HG03460 (cell line): ENCODE data around the gene NOC4L.
"Not testable (repeated sequence)": the region's sequence is repeated elsewhere in the genome, so short reads cannot be mapped to it uniquely, and the experiment has no call there.

Experiments used
- ATAC-seq: cut with Tn5 transposase; IDR thresholded peaks from one replicate; pipeline ENCODE4 v1.9.1; 2021; ENCODE audit not compliant: unreplicated experiment

NOC4L gene

DNA sequence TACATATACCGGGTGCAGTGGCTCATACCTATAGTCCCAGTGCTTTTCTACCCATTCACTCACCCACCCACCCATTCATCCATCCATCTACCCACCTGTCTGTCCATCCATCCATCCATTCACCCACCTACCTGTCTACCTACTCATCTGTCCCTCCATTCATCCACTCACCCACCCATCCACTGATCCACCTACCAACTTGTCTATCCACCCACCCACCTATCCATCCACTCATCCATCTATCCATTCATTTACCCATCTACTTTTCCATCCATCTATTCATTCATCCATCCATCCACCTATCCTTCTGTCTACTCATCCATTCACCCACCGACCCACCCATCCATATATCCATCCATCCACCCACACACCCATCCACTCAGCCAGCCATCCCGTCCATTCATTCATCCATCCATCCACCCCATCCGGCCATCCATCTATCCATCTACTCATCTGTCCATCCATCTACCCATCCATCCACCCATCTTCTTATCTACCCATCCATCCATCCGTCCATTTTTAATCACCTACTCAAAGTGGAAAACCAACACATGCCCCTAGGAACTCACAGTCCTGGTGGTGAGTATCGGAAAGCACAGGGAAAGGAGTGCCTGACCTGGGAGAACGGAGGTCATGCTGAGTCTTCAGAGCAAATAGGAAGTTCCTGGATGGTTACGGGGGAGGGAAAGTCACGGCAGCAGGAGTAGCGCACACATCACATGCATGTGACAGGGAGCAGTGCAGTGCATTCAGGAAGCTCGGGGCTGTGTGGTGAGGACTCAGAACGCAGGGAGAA is 20.1 kb upstream of the NOC4L start:
- no peak for ATAC-seq

GRCh38 chr12:132124766-132125425 is 19.4 kb upstream of the NOC4L start:
- ATAC-seq, result no peak

DNA sequence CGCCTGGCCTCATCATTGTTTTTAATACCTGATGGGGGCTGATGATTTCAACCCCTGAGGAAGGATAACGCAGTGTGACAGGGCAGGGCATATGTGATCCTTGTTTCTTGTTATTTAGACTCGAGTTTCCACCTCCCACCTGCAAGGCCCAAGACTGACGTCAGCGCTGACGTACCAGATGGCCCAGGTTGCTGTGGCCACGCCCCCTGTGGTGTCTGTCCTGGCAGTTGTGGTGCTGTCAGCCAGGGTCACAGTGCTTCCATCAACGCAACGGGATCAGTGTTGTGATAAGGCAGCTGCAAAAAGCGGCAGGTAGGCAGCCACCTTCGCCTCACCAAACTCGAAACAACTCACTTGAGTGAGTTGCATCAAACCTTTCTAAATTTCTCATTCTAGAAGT is 18.5 kb upstream of the NOC4L start:
- ATAC-seq, result no peak

DNA sequence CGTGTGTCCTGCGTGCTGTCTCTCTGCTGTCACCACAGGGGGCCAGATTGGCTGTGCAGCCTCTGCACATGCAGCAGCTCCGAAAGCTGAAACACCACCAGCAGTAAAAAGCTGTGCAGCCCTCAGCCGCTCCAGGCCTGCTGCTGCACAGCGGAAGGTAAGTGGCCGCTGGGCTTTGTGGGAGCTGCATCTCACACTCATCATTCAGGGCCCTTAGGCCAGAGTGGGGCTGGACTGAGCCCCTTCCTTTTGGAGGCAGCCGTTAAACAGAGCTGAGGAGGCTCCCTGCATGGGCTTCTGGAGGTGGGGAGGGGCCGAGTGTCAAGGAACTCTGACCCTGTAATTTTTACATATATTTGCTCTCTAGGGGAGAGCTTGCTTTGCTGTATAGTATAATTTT is 17.2 kb upstream of the NOC4L start:
- ATAC-seq, result no peak

- no peak for ATAC-seq
Measured at GRCh38 chr12:132129007-132129406, 15.2 kb upstream of the NOC4L start.

DNA sequence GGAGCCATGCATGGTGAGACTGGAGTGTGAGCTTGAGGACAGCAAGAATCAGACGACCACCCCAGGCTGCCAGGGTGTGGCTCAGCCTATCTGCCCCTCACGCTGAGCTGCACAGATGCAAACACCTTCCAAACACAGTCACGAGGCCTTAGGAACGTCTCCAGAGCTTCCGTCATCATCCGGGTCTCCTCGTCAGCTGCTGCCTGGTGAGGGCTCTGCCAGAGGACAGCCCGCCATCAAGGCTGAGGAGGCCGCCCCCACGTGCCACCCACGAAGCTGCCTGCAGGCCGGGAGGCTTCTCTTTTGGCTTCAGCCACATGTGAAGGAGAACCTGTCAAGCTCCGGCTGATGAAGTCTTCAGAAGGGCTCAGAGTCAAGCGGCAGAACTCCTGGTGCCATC is 13.6 kb upstream of the NOC4L start:
- no peak for ATAC-seq

GRCh38 chr12:132131229-132131628 is 13.0 kb upstream of the NOC4L start:
- no peak for ATAC-seq

- ATAC-seq, result no peak
Measured at GRCh38 chr12:132131952-132132351, 12.3 kb upstream of the NOC4L start.

GRCh38 chr12:132132609-132133430 is 11.4 kb upstream of the NOC4L start:
- no peak for ATAC-seq

- ATAC-seq, result no peak
Measured at GRCh38 chr12:132133952-132134652, 10.2 kb upstream of the NOC4L start.

- not testable (repeated sequence) for ATAC-seq
Measured at GRCh38 chr12:132134653-132135183, 9.5 kb upstream of the NOC4L start.

- not testable (repeated sequence) for ATAC-seq
Measured at GRCh38 chr12:132136226-132136625, 8.0 kb upstream of the NOC4L start.

DNA sequence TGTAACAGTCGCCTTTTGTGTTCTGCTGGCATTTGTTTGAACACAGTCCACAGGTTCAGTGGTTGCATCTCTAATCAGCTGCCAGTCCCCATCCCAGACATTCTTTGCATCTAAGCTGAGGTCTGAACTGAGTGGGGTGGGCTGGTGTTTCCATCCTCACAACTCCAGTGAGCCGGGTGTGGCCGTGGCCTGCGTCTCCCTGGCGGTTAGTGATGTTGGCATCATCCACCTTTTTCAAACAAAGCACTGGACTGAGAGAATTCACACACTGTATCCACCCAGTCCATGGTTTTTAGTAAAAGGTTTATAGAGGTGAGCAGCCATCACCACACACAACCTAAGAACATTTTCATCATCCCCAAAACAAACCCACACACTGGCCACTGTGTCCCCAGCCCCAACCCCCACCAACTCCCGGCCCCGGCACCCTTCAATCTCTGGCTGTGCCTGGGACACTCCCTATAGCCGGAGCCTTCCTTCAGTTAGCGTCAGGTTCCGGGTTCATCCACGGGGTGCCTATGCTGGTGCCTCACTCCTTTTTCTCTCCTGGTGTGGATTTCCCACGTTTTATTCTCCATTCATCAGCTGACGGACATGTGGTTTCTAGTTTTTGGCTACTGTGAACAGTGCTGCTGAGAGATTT is 6.7 kb upstream of the NOC4L start:
- no peak for ATAC-seq

DNA sequence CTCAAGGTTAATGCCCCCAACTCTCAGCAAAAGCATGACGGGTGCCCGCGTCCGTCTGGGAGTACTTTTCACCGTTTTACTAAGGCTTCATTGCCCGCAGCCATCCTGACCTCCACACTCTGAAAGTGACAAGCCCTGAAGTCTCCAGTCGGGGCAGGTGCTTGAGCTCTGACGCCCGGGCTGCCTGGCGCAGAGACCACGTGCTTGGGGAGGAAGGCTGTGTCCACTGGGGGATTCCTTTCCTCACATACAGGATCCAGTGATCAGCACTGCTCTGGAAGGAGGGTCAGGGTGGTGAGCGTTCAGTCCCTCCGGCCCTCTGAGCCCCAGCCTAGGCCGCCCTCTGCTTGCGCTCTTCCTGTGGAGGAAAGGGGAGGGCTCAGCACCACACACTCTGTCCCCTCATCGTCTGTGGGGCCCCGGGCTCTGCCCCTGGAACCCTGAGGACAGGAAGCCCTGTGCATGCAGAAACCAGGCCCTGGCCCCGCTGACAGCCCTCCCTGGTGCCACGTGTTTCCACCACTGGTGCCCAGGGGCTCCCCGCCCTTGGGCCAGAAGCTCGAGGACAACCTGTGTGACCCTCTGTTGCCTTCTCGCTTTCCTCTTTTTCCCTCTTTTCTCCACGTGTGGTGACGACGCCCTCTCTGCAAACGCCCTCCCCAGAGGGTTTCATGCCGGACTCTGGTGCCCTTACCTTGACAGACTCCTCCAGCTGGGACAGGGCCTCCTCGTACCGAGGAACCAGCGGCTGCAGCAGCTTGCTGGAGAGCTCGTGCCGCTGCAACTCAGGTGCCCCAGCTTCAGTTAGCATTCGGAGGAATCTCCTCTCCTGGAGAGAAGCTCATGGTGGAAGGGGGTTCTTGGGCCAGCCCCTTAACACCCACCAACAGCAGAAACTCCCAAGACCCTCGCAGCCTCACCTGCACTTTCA is 5.1 kb upstream of the NOC4L start:
- no peak for ATAC-seq

DNA sequence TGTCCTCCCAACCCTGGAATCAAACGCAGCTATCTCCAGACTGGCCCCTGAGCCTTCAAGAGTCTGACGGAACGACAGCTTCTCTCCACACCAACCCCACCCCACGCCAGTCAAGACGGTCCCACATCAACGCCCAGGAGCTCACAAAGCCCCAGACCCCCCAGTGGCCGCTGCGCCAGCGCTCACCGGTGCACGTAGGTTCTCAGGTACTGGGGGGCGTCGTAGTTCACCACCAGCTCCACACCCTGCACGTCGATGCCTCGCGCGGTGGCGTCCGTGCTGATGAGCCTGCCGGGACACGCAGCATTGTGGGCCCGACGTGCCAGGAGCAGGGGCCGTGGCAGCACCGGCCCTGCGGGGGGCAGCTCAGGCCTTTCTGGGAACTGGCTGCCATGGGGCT is 4.3 kb upstream of the NOC4L start:
- no peak for ATAC-seq

GRCh38 chr12:132140501-132140900 is 3.8 kb upstream of the NOC4L start:
- no peak for ATAC-seq

DNA sequence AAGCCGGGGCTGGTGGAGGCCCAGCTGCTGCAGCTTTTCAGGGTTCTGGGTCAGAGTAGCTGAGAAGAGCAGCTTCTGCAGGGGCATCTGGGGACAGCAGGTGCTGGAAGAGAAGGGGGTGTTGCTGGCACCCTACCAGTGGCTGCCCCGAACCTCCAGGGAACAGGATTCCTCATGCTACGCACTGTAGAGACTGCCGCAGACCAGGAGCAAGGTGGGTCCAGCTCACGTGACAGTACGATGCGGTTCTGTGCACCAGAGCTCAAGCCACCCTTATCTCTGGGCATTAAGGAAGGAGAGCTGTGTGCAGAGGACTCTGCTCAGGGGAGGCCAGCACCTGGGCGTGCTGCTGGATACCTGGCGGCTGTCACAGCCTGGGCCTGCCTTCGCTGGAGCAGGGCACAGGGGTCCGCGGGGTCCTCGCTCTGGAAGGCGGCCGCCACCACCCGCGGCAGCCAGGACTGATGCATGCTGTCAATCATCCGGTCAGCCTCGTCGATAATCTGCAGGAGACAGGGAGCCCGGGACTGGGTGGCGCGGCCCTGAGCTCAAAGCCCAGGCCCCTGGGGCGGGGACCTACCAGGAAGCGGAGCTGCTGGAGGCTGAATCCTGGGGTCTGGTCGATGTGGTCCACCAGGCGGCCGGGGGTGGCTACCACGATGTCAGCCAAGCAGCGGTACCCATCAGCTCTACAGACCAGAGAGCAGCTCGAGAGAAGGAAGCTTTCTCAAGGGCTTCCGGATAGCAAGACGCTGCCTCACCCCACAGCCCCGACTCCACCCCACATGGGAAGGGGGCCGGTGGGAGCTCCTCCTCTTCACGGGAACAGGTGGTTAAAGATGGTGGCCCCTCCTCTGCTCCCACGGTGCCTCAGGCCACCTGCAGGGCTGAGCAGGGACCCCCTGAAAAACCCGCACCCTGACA is 3.1 kb upstream of the NOC4L start:
- ATAC-seq, result no peak

DNA sequence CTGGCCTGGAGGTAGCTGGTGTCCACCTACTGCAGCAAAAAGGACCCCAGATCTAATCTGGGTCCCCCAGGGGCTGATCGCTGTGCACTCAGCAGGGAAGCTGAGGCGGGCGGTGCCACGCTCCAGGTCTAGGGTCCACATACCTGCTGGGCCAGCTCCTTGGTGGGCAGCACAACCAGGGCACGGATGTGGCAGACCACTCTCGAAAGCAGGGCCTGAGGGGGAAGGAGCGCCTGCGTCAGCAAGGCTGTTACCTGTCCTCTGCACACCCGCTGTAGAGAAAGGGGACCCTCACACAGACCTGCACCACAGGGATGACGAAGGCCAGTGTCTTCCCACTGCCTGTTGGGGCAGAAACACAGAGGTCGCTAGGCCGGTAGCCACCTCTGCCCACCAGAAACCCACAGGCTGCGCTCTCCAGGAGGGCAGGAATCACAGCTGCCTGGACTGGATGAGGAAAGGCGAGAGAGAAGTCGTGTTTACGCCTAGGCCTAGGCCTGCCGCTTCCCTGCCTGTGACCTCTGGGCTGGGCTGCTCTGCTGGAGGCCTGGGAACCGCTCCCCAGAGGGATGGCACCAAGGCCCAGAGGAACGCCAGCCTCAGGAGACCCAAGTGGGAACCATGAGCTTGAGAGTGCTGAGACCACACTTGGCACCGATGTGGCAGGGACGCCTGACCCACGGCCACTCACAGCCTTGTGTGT is 2.1 kb upstream of the NOC4L start:
- no peak for ATAC-seq
